ENCODE data around the gene MBL2.

MBL2 gene

GRCh38 chr10:52780391-52781155, 8.0 kb upstream of the MBL2 start:
- no peaks in the 10 kb centered on the region for H3K9me2 ChIP-seq (replicated peaks; ENCODE audit: low read depth, low read length)
- H3K4me2 ChIP-seq (ENCODE audit: low read depth, low read length, poor library complexity, severe bottlenecking): no peak overlapping the region
- H3K36me3 ChIP-seq (ENCODE audit: insufficient read depth, low read length): no peaks in the 10 kb centered on the region
- H3K4me3 ChIP-seq (ENCODE audit: low read length, poor library complexity, severe bottlenecking): no peak overlapping the region
- TF ChIP-seq CTCF (conservative IDR thresholded peaks at IDR 0.05; ENCODE audit: low read length) (no peak), EZH2phosphoT487 (IDR thresholded peaks at IDR 0.05; ENCODE audit: borderline replicate concordance) (no peak)
- no peaks in the 10 kb centered on the region for H3K79me2 ChIP-seq (ENCODE audit: insufficient read depth, low read length)
- no peaks in the 10 kb centered on the region for H3K27me3 ChIP-seq (ENCODE audit: insufficient read depth, low read length, poor library complexity, severe bottlenecking)
- H3K9ac ChIP-seq (ENCODE audit: low read depth, low read length, poor library complexity, severe bottlenecking): no peak overlapping the region
- H2AFZ ChIP-seq (ENCODE audit: low read length): no peak overlapping the region
- H3K4me1 ChIP-seq (ENCODE audit: insufficient read depth, low read length, poor library complexity, severe bottlenecking): no peaks in the 10 kb centered on the region
- no peaks in the 10 kb centered on the region for H3F3A ChIP-seq (ENCODE audit: low read depth)
- H3K9me3 ChIP-seq (ENCODE audit: insufficient read depth, low read depth, low read length): no peaks in the 10 kb centered on the region
- H4K20me1 ChIP-seq (ENCODE audit: insufficient read depth, low read length, poor library complexity, severe bottlenecking): no peaks in the 10 kb centered on the region

- TF ChIP-seq CTCF (conservative IDR thresholded peaks at IDR 0.05; ENCODE audit: low read length): peak; percentile 95
- TF ChIP-seq EZH2phosphoT487 (IDR thresholded peaks at IDR 0.05; ENCODE audit: borderline replicate concordance): no peak
- no peak overlapping the region for H2AFZ ChIP-seq (ENCODE audit: low read length)
- no peaks in the 10 kb centered on the region for H4K20me1 ChIP-seq (ENCODE audit: insufficient read depth, low read length, poor library complexity, severe bottlenecking)
- H3K9me3 ChIP-seq (ENCODE audit: insufficient read depth, low read depth, low read length): no peaks in the 10 kb centered on the region
- H3K9me2 ChIP-seq (replicated peaks; ENCODE audit: low read depth, low read length): no peaks in the 10 kb centered on the region
- H3K79me2 ChIP-seq (ENCODE audit: insufficient read depth, low read length): no peaks in the 10 kb centered on the region
- H3K9ac ChIP-seq (ENCODE audit: low read depth, low read length, poor library complexity, severe bottlenecking): no peak overlapping the region
- no peaks in the 10 kb centered on the region for H3K4me1 ChIP-seq (ENCODE audit: insufficient read depth, low read length, poor library complexity, severe bottlenecking)
- no peaks in the 10 kb centered on the region for H3K27me3 ChIP-seq (ENCODE audit: insufficient read depth, low read length, poor library complexity, severe bottlenecking)
- no peak overlapping the region for H3K4me2 ChIP-seq (ENCODE audit: low read depth, low read length, poor library complexity, severe bottlenecking)
- H3K36me3 ChIP-seq (ENCODE audit: insufficient read depth, low read length): no peaks in the 10 kb centered on the region
- H3K4me3 ChIP-seq (ENCODE audit: low read length, poor library complexity, severe bottlenecking): no peak overlapping the region
- no peaks in the 10 kb centered on the region for H3F3A ChIP-seq (ENCODE audit: low read depth)
Observed at GRCh38 chr10:52779541-52780390, 7.2 kb upstream of the MBL2 start.

- Histone ChIP-seq H3K9ac (ENCODE audit: low read depth, low read length, poor library complexity, severe bottlenecking) (no peak overlapping the region), H3K4me3 (ENCODE audit: low read length, poor library complexity, severe bottlenecking) (no peak overlapping the region), H2AFZ (ENCODE audit: low read length) (no peak overlapping the region)
Observed at GRCh38 chr10:52778511-52779392, 6.2 kb upstream of the MBL2 start.

More at GRCh38 chr10:52778511-52779392, 6.2 kb upstream of the MBL2 start:
- peak; percentile 70 for TF ChIP-seq CTCF (conservative IDR thresholded peaks at IDR 0.05; ENCODE audit: low read length)
- no peak for TF ChIP-seq EZH2phosphoT487 (IDR thresholded peaks at IDR 0.05; ENCODE audit: borderline replicate concordance)
- H3F3A ChIP-seq (ENCODE audit: low read depth): no peaks in the 10 kb centered on the region
- no peaks in the 10 kb centered on the region for H3K36me3 ChIP-seq (ENCODE audit: insufficient read depth, low read length)
- no peaks in the 10 kb centered on the region for H3K27me3 ChIP-seq (ENCODE audit: insufficient read depth, low read length, poor library complexity, severe bottlenecking)
- no peaks in the 10 kb centered on the region for H3K9me3 ChIP-seq (ENCODE audit: insufficient read depth, low read depth, low read length)
- no peaks in the 10 kb centered on the region for H3K79me2 ChIP-seq (ENCODE audit: insufficient read depth, low read length)
- no peaks in the 10 kb centered on the region for H3K4me1 ChIP-seq (ENCODE audit: insufficient read depth, low read length, poor library complexity, severe bottlenecking)
- H3K4me2 ChIP-seq (ENCODE audit: low read depth, low read length, poor library complexity, severe bottlenecking): no peak overlapping the region
- H4K20me1 ChIP-seq (ENCODE audit: insufficient read depth, low read length, poor library complexity, severe bottlenecking): no peaks in the 10 kb centered on the region
- H3K9me2 ChIP-seq (replicated peaks; ENCODE audit: low read depth, low read length): no peaks in the 10 kb centered on the region
